ENCODE data around the gene SERTAD1.
"Not testable (repeated sequence)": the region's sequence is repeated elsewhere in the genome, so short reads cannot be mapped to it uniquely, and the experiment has no call there.

SERTAD1 gene, protein sequence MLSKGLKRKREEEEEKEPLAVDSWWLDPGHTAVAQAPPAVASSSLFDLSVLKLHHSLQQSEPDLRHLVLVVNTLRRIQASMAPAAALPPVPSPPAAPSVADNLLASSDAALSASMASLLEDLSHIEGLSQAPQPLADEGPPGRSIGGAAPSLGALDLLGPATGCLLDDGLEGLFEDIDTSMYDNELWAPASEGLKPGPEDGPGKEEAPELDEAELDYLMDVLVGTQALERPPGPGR

DNA sequence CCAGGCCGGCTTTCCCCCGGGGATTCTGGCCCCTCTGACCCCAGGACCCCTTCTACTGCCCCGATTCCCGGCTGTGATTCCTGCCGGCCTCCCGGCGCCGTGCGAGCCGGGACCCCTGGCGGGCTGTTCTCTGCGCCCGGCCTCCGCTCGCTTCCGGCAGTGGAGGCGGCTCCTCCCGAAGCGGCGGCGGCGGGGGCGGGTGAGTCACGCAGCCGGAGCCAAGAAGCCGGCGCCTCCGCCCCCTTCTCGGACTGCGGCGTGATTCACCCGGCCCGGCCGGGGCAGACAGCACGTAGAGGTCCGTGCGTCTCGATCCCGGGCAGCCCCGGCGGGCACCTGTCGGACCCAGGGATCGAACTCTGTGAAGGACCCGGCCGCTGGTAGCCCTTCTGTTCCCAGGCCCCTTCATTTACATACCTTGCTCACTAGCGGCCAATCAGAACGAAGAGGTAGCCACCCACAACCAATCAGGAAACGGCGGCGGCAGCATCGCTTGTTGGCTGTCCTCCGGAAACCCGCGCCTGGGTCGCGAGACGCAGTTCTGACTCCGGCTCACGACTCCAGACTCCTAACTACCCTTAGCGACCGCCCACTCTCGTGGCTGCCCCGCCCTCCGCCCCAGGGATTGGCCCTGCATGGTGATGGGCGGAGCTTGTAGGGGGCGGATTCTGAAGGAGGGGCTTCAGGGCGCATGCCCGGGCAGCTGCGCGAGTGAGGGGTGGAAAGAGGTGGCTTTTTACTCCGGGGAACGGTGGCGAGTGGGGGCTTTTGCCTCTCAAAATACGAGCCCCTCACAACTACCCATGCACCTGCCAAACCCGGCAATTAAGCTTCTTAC is at the start of gene SERTAD1:
TSS of gene SERTAD1 (minus strand) at position 543 of the 838 bp plus-strand sequence. CDS start 2,446 bp downstream, outside the sequence.
- in situ Hi-C loops (cut with MboI; ENCODE audit: low sequenced_read_pairs): no loop called here

- in situ Hi-C loops (cut with MboI; ENCODE audit: low sequenced_read_pairs): no loop called here
Observed at GRCh38 chr19:40474737-40475136, 48.9 kb upstream of the SERTAD1 start.

DNA sequence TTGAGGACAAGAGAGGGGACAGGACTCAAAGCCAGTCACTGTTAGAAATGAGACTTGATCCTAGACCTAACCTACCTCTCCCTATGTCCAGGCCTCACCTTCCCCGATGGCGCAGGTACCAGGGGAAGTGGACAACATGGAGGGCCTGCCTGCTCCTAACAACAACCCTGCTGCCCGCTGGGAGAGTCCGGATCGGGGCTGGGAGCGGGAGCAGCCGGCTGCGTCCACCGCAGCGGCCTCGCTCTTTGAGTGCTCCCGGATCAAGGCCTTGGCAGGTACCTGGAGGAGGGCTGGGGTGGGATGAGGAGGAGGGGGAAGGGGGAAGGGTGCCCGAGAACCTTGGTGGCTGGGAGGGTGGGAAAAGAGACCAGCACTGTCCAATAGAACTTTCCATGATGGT is 46.7 kb upstream of the SERTAD1 start:
- in situ Hi-C loops (cut with MboI; ENCODE audit: low sequenced_read_pairs): no loop called here

DNA sequence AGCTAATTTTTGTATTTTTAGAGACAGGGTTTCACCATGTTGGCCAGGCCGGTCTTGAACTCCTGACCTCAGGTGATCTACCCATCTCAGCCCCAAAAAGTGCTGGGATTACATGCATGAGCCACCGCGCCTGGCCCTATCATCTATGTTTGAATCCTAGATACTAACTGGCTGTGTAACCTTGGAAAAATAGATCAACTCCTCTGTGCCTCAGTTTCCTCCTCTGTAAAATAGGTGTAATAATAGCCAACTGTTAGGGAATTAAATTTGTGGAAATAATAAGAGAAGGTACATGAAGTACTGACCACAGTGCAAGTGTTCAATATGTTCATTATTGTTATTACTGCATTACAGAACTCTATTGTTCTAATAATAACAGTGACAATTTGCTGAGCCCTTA is 45.3 kb upstream of the SERTAD1 start:
- in situ Hi-C loops (cut with MboI; ENCODE audit: low sequenced_read_pairs): no loop called here

GRCh38 chr19:40469011-40469410 is 43.2 kb upstream of the SERTAD1 start:
- in situ Hi-C loops (cut with MboI; ENCODE audit: low sequenced_read_pairs): no loop called here

DNA sequence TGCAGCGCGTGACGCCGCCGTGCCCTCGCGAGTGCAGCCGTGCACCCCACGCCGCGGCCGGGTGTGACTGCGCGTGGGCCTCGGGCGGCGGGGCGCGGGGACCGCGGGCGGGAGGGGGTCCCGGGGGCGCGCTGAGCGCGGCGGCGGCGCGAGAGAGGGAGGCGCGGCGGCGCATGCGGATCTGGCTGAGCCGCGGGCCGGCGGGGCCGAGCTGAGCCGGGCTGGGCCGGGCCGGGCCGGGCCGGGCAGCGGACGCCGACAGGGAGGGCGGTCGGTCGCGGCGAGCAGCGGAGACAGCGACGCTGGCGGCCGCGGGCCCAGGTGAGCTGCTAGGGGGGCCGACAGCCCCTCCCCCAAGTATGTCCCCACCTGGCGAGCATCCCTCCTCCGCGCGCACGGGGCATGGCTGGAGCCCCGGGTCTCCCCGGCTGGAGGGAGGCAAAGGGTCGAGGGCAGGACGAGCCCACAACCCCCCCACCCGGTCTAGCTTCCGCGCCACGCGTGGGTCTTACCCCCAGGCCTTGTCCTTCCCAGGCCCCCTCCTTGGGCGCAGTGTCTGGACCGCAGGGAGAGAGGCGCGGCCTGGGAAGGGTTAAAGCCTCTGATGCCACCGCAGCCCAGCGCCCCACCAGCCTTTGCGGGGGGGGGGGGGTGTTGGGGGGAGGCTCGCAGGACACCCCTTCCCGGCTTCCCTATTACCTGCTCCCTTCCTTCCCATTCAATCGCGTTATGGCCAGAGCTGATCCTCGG is 41.4 kb upstream of the SERTAD1 start, which contains the start of gene SPTBN4:
TSS of gene SPTBN4 (plus strand) at position 17 of the 750 bp plus-strand sequence. CDS start 5,621 bp downstream, outside the sequence.
- in situ Hi-C loops (cut with MboI; ENCODE audit: low sequenced_read_pairs): no loop called here

- in situ Hi-C loops (cut with MboI; ENCODE audit: low sequenced_read_pairs): no loop called here
Observed at GRCh38 chr19:40466219-40466984, 40.6 kb upstream of the SERTAD1 start.

GRCh38 chr19:40465557-40466218 is 39.9 kb upstream of the SERTAD1 start, which contains the start of gene BLVRB:
Gene BLVRB (minus strand): TSS chr19:40465745. CDS start chr19:40465688, 57 bp downstream.
- in situ Hi-C loops (cut with MboI; ENCODE audit: low sequenced_read_pairs): no loop called here

- in situ Hi-C loops (cut with MboI; ENCODE audit: low sequenced_read_pairs): no loop called here
Observed at GRCh38 chr19:40465025-40465556, 39.3 kb upstream of the SERTAD1 start.

GRCh38 chr19:40464059-40465024 is 38.5 kb upstream of the SERTAD1 start:
- in situ Hi-C loops (cut with MboI; ENCODE audit: low sequenced_read_pairs): no loop called here

GRCh38 chr19:40463587-40464037 is 37.8 kb upstream of the SERTAD1 start:
- in situ Hi-C loops (cut with MboI; ENCODE audit: low sequenced_read_pairs): not testable (repeated sequence)

DNA sequence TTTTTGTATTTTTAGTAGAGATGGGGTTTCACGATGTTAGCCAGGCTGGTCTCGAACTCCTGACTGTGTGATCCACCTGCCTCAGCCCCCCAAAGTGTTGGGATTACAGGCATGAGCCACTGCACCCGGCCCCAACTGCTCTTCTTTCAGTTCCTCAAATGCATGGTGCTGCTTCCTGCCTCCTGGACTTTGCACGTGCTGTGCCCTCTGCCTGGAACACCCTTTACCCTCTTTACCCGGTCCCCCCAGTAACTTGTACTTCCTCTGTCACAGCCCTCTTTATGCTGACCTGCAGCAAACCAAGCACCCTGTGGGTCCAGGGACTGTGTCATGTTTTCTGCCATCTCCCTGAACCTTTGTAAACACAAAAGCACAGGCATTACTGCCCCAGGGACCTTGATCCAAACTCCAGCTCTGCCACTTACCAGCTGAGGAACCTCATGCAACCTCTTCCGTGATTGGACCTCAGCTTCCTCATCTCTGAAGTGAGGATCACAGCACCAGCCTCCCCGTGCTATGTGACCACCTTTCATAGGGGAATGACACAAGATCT is 36.0 kb upstream of the SERTAD1 start:
- in situ Hi-C loops (cut with MboI; ENCODE audit: low sequenced_read_pairs): no loop called here

DNA sequence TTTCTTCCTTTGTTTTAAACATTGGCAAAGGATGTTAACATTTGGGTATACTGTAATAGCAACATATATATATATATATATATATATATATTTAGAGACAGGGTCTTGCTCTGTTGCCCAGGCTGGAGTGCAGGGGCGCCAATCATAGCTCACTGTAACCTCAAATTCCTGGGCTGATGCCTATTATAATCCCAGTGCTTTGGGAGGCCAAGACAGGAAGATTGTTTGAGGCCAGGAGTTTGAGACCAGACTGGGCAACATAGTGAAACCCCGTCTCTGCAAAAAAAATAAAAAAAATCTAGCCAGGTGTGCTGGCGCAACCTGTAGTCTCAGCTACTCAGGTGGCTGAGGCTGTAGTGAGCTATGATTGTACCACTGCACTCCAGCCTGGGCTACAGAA is 34.4 kb upstream of the SERTAD1 start:
- in situ Hi-C loops (cut with MboI; ENCODE audit: low sequenced_read_pairs): no loop called here

DNA sequence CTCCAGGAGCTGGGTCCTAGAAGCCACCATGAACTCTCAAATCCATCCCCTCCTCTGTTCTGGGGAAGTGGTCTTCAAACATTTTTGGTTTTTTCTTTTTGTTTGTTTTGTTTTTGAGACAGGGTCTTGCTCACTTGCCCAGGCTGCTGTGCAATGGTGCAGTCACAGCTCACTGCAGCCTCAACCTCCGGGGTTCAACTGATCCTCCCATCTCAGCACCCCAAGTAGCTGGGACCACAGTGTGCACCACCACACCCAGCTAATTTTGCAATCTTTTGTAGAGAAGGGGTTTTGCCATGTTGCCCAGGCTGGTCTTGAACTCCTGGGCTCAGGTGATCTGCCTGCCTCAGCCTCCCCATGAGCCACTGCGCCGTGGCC is 32.8 kb upstream of the SERTAD1 start:
- in situ Hi-C loops (cut with MboI; ENCODE audit: low sequenced_read_pairs): no loop called here

GRCh38 chr19:40457953-40458596 is 32.3 kb upstream of the SERTAD1 start:
- in situ Hi-C loops (cut with MboI; ENCODE audit: low sequenced_read_pairs): no loop called here

DNA sequence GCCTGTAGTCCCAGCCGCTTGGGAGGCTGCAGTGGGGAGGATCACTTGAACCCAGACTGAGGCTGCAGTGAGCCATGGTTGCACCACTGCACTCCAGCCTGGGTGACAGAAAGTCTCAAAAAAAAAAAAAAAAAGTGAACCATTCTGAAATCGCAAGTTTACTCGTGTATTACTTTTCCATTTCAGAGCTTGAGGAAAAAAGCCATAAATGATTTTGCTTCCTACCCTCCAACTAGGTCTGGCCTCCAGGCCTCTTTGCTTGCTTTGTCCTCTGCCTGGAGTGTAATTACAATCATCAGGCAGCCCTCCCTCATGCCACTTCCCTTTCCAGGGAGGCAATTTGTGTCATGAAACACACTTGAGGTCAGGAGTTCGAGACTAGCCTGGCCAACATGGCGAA is 31.3 kb upstream of the SERTAD1 start:
- in situ Hi-C loops (cut with MboI; ENCODE audit: low sequenced_read_pairs): no loop called here

DNA sequence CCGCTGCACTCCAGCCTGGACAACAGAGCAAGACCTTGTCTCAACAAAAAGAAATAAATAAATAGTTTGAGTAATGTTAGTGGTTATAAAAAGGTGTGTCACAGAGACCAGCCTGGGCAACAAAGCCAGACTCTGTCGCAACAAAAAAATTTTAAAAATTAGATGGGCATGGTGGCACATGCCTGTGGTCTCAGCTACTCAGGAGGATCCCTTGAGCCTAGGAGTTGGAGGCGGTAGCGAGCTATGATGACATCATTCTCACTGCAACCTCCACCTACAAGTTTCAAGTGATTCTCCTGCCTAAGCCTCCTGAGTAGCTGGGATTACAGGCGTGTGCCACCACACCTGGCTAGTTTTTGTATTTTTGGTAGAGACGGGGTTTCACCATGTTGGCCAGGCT is 28.2 kb upstream of the SERTAD1 start:
- in situ Hi-C loops (cut with MboI; ENCODE audit: low sequenced_read_pairs): not testable (repeated sequence)
